SK-N-SH treated with all-trans-retinoic acid at 6 μM for 48 hours (cell line): ENCODE measurements around the gene VSTM4.
A peak's percentile ranks its signal among the peaks of the same experiment; 100 is the strongest.

Experiments
- ATAC-seq: fragments of 200-7000 bp; cut with Tn5 transposase; 3 replicates; pipeline ENCODE4 v1.9.1; 2020; ENCODE audit warnings: mild to moderate bottlenecking, moderate library complexity
- ARNTL ChIP-seq: fragments of 450-650 bp; formaldehyde crosslinking; IDR thresholded peaks from 2 replicates; pipeline ENCODE4 v1.5.0; 2020; ENCODE audit warnings: low read depth, mild to moderate bottlenecking, moderate library complexity, borderline replicate concordance
- CREB5 ChIP-seq: fragments of 250-450 bp; sonication (Bioruptor Pico); IDR thresholded peaks from 2 replicates; pipeline ENCODE4 v1.5.1; 2020; ENCODE audit warnings: low read depth, mild to moderate bottlenecking, moderate library complexity
- CSDC2 ChIP-seq: fragments of 250-450 bp; sonication (Bioruptor Pico); IDR thresholded peaks from 2 replicates; pipeline ENCODE4 v1.5.0; 2020; ENCODE audit warnings: mild to moderate bottlenecking, moderate library complexity
- CSRNP3 ChIP-seq: fragments of 250-450 bp; sonication (Bioruptor Pico); IDR thresholded peaks from 2 replicates; pipeline ENCODE4 v1.5.1; 2021; ENCODE audit warnings: mild to moderate bottlenecking, moderate library complexity
- ESRRG ChIP-seq: fragments of 250-450 bp; sonication (Bioruptor Pico); IDR thresholded peaks from 2 replicates; pipeline ENCODE4 v1.6.1; 2021; ENCODE audit warnings: mild to moderate bottlenecking
- GLIS3 ChIP-seq: fragments of 250-450 bp; sonication (Bioruptor Pico); IDR thresholded peaks from 2 replicates; pipeline ENCODE4 v1.5.0; 2020; ENCODE audit warnings: mild to moderate bottlenecking, moderate library complexity
- ISL1 ChIP-seq: fragments of 250-450 bp; sonication (Bioruptor Pico); IDR thresholded peaks from 2 replicates; pipeline ENCODE4 v2.1.2; 2022; ENCODE audit warnings: mild to moderate bottlenecking, moderate library complexity
- OSR1 ChIP-seq: fragments of 250-450 bp; sonication (Bioruptor Pico); IDR thresholded peaks from 2 replicates; pipeline ENCODE4 v1.8.0; 2022; ENCODE audit warnings: moderate library complexity, mild to moderate bottlenecking, inconsistent platforms
- PPARA ChIP-seq: fragments of 250-450 bp; sonication (Bioruptor Pico); IDR thresholded peaks from 2 replicates; pipeline ENCODE4 v1.5.0; 2020; ENCODE audit warnings: mild to moderate bottlenecking, borderline replicate concordance
- RARB ChIP-seq: fragments of 250-450 bp; sonication (Bioruptor Pico); IDR thresholded peaks from 2 replicates; pipeline ENCODE4 v1.8.0; 2021; ENCODE audit warnings: mild to moderate bottlenecking, moderate library complexity
- TCF4 ChIP-seq: fragments of 250-450 bp; sonication (Bioruptor Pico); IDR thresholded peaks from 2 replicates; pipeline ENCODE4 v1.8.0; 2021; ENCODE audit warnings: mild to moderate bottlenecking, moderate library complexity, borderline replicate concordance
- TOX ChIP-seq: fragments of 250-450 bp; sonication (Bioruptor Pico); IDR thresholded peaks from 2 replicates; pipeline ENCODE4 v1.8.0; 2021; ENCODE audit warnings: mild to moderate bottlenecking, moderate library complexity, borderline replicate concordance
- TSHZ2 ChIP-seq: fragments of 250-450 bp; sonication (Bioruptor Pico); IDR thresholded peaks from 2 replicates; pipeline ENCODE4 v1.5.0; 2020; ENCODE audit warnings: mild to moderate bottlenecking, moderate library complexity
- ZC3H10 ChIP-seq: fragments of 250-450 bp; sonication (Bioruptor Pico); IDR thresholded peaks from 2 replicates; pipeline ENCODE4 v1.5.1; 2021; ENCODE audit warnings: mild to moderate bottlenecking, moderate library complexity
- ZFP30 ChIP-seq: fragments of 450-650 bp; formaldehyde crosslinking; IDR thresholded peaks from 2 replicates; pipeline ENCODE4 v1.5.0; 2022; ENCODE audit warnings: mild to moderate bottlenecking, moderate library complexity
- ZNF70 ChIP-seq: fragments of 450-650 bp; formaldehyde crosslinking; IDR thresholded peaks from 2 replicates; pipeline ENCODE4 v1.5.0; 2020; ENCODE audit warnings: mild to moderate bottlenecking, moderate library complexity
- ZNF8 ChIP-seq: fragments of 450-650 bp; formaldehyde crosslinking; IDR thresholded peaks from 2 replicates; pipeline ENCODE4 v1.5.0; 2020; ENCODE audit warnings: mild to moderate bottlenecking, moderate library complexity
- TF ChIP-seq, protein P1 (sequence below): fragments of 250-450 bp; sonication (Bioruptor Pico); IDR thresholded peaks from 2 replicates; pipeline ENCODE4 v1.8.0; 2020; ENCODE audit warnings: mild to moderate bottlenecking, moderate library complexity, borderline replicate concordance

Gene VSTM4

GRCh38 chr10:49055221-49055849, 60.0 kb downstream of the VSTM4 start:
- no peak for TF ChIP-seq ZNF70 (CRISPR knock-in tag)
- peak; percentile 18; the same call in 1 of the 2 replicates for TF ChIP-seq TCF4 (CRISPR knock-in tag)
- no peak for ATAC-seq

DNA sequence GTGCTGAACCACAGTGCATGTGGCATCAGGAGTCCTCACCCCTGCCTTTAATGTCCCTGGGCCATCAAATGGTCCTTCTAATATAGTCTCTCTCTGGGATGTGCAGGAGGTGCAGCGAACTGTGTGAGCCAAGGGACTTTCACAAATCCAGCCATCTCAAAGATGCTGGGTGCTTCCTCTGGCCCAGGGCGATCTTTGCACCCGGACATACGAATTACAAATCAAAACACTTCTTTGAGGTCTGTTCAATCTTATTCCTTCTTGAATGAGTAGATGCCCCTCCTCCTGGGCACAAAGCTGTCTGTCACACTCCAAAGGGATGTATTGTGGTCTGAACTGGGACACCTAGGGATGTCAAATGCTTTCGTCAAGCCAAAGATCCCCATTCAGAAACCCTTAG, 60.6 kb downstream of the VSTM4 start:
- no peak for TF ChIP-seq ESRRG (CRISPR knock-in tag)
- no peak for TF ChIP-seq ZC3H10 (CRISPR knock-in tag)
- TF ChIP-seq, protein P1, sequence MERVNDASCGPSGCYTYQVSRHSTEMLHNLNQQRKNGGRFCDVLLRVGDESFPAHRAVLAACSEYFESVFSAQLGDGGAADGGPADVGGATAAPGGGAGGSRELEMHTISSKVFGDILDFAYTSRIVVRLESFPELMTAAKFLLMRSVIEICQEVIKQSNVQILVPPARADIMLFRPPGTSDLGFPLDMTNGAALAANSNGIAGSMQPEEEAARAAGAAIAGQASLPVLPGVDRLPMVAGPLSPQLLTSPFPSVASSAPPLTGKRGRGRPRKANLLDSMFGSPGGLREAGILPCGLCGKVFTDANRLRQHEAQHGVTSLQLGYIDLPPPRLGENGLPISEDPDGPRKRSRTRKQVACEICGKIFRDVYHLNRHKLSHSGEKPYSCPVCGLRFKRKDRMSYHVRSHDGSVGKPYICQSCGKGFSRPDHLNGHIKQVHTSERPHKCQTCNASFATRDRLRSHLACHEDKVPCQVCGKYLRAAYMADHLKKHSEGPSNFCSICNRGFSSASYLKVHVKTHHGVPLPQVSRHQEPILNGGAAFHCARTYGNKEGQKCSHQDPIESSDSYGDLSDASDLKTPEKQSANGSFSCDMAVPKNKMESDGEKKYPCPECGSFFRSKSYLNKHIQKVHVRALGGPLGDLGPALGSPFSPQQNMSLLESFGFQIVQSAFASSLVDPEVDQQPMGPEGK (CRISPR knock-in tag): no peak
- TF ChIP-seq TSHZ2 (CRISPR knock-in tag): no peak
- no peak for TF ChIP-seq ZFP30 (CRISPR knock-in tag)
- TF ChIP-seq OSR1 (CRISPR knock-in tag): no peak

DNA sequence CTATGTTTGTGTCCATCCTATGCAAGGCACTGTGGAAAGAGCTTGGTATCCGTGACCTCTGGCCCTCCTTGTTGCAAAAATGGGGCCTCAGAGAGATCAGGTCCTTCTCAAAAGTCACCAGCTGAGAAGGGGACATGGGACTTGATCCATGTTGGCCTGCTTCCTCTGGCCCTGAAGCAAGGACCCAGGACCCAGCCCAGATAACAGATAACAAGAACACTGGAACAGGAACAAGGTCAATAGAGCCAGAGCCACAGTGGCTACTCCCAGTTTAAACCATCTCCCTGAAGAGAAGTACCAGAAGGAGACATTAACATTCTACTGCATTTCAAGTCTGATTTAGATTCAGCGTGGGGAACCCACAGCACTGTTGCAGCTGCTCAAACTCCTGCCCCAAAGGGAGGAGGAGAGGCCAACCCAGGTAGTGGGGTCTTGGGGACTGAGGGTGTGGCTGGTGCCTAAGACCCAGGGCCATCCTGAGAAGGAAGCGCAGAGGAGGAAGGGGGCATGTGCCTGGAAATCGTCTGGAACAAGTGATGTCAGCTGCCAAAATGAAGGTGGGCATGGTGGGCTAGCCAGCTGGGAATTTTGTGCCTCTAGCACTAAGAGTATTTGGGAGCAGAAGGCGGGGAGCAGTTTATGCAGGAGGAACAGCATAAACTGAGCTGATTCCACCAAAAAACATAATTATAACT, 61.2 kb downstream of the VSTM4 start:
- ATAC-seq: no peak

More for the DNA sequence above, 60.6 kb downstream of the VSTM4 start:
- ATAC-seq: no peak

More for the DNA sequence above, 61.2 kb downstream of the VSTM4 start:
- no peak for TF ChIP-seq ZFP30 (CRISPR knock-in tag)
- no peak for TF ChIP-seq CREB5 (CRISPR knock-in tag)
- no peak for TF ChIP-seq ZNF70 (CRISPR knock-in tag)
- TF ChIP-seq PPARA (CRISPR knock-in tag): no peak
- TF ChIP-seq OSR1 (CRISPR knock-in tag): no peak
- TF ChIP-seq CSDC2 (CRISPR knock-in tag): no peak
- no peak for TF ChIP-seq CSRNP3 (CRISPR knock-in tag)
- no peak for TF ChIP-seq GLIS3 (CRISPR knock-in tag)
- no peak for TF ChIP-seq TSHZ2 (CRISPR knock-in tag)
- no peak for TF ChIP-seq TOX (CRISPR knock-in tag)
- no peak for TF ChIP-seq ISL1
- TF ChIP-seq TCF4 (CRISPR knock-in tag): no peak
- no peak for TF ChIP-seq ARNTL (CRISPR knock-in tag)
- TF ChIP-seq ZNF8 (CRISPR knock-in tag): no peak
- TF ChIP-seq RARB (CRISPR knock-in tag): no peak
- TF ChIP-seq, all 23 proteins: peak for 0
